GM18907 (cell line): ENCODE results near the gene SMARCC1.

Experiments
- ATAC-seq: cut with Tn5 transposase; IDR thresholded peaks from one replicate; pipeline ENCODE4 v1.9.1; 2021; ENCODE audit warnings: mild to moderate bottlenecking, moderate library complexity; ENCODE audit not compliant: unreplicated experiment

The SMARCC1 gene

GRCh38 chr3:47705391-47705790, 76.3 kb downstream of the SMARCC1 start:
- no peak for ATAC-seq

GRCh38 chr3:47704237-47704612, 77.5 kb downstream of the SMARCC1 start:
- no peak for ATAC-seq

GRCh38 chr3:47701388-47701787, 80.3 kb downstream of the SMARCC1 start:
- ATAC-seq, result no peak

DNA sequence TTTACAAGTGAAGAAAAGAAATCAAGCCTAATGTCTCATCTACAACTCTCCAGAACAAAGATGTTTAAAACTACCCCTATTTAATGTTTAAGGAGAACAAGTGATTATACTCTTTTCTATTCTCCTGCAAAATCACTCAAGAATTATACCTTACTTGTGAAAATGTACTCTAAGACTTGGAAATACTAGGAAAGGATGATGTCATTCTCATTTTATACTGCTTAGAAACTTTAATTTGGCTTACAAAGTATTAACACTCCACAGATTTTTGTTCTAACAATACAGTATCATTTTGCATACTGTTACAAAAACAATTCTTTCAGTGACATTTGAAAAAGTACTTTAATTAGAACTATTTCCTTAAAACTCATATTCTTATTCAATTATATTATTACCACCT, 89.5 kb downstream of the SMARCC1 start:
- no peak for ATAC-seq

DNA sequence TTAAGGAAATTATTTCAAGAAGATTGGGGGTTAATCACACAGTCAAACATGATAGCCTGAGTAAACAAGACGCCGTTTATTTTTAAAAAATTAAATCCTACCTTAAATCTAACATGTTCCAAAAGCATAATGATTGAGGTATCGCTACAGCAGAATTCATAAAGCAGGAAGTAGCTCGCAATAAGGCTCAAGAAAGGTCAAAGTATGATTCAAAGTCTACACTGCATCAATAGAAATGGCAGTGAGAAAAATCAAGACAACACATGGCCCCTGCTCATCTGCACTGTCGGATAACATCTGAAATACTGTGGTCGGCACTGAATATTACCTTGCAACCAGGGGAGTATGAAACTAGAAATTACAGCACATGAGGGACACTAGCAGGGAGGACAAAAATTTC, 93.2 kb downstream of the SMARCC1 start:
- ATAC-seq, result no peak

DNA sequence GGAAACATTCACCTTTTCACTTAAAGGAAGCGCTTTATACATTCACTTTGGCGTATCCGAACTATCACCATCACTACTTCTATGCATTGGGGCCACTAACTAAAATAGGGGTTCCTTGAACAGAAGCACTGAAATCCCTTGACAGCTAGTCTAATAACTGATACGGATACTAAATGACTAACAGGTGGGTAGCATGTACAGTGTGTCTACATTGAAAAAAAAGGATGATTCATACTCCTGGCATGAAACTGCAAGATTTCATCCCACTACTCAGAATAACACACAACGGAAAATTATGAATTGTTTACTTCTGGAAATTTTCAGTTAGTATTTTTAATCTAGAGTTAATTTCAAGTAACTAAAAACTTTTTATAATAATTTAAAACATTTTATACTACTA, 96.7 kb downstream of the SMARCC1 start:
- no peak for ATAC-seq

DNA sequence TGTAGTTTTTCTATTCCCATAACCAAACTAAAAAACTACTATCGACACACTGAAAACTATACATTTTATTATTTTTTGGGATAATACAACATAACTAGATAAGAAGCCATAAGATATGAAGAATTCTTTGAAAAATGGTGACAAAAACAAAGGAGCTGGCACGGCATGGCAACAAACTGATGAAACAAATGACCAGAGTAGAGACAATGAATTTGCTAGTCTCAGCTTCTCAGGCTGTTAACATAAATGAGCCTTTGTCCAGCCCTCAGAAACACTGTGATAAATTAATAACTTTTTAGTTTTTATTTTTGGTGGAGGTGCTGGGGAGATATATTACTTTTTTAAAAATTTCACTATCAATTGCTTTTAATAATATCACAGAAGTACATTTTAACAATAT, 100.7 kb downstream of the SMARCC1 start:
- ATAC-seq, result no peak

DNA sequence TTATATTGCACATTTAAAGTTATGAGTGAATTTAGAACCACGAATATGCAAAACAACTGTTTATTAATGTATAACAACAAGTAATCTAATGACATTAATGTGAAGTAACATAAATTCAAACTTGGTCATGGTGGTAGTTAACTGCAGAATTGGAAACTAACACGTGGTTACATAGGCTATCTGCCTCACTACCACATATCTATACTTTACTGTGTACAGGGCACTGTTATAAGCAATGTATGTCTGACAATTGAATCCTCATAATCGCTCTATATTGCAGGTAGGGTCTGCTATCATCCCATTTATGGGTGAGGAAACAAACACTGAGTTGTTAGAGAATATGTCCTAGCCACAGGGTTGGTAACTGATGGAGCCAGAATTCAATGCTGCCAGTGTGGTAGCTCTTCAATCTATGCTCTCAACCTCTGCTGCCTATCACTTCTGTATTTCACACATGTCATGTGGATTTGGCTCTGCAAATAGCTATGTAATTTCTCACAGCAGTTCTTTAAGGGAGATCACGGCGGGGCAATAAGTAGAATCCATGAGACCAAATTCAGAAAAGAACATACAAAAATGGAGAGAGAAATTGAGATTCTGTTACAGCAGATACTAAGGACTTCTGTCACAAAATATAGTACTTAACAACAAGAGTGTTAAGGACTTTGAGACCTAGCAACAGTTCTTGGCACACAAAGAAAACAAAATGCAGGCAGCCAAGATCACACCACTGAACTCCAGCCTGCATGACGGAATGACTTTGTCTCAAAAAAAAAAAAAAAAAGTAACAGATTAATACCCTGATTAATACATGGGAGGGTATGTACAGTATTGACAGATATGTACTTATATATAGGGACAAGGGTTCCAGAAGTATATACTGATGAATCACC, 103.0 kb downstream of the SMARCC1 start:
- ATAC-seq, result no peak

- ATAC-seq, result no peak
Measured at GRCh38 chr3:47669026-47669749, 112.5 kb downstream of the SMARCC1 start.

DNA sequence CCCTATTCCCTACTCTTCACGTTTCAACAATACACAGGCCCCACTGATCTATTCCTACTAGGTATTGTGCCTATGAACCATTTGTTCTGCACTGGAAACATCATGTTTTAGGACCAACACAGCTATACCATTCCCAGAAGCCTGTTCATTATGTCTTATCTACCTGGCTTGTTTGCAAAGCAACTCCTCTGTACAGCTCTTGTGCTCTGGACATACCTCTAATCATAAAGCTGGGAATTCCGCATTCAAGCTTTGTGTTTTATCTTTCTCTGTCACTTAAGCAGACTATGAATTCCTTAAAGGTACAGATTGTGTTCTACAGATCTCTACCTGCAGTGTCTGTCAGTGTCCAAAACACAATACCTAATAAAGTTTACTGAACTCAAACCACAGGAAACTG, 115.6 kb downstream of the SMARCC1 start:
- ATAC-seq, result no peak

- no peak for ATAC-seq
Measured at GRCh38 chr3:47664519-47664918, 117.2 kb downstream of the SMARCC1 start.

- no peak for ATAC-seq
Measured at GRCh38 chr3:47663630-47664240, 118.0 kb downstream of the SMARCC1 start.

GRCh38 chr3:47661121-47661752, 120.5 kb downstream of the SMARCC1 start:
- no peak for ATAC-seq

GRCh38 chr3:47658444-47658843, 123.2 kb downstream of the SMARCC1 start:
- no peak for ATAC-seq

DNA sequence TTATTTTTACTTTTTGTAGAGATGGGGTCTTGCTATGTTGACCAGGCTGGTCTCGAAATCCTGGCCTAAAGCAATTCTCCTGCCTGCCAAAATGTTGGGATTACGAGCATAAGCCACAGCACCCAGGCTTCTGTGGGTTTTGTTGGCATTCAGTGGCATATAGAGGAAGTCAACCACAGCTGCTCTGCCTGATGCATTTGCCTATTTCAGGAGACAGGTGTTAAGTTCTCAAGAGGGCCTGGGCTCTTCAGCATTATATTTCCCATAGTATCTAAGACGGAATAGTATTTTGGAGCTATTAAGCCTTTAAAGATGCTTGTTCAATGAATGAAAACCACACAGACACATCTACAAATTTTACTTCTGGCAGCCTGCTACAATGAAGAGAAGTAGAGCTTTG, 129.6 kb downstream of the SMARCC1 start:
- ATAC-seq, result no peak

- no peak for ATAC-seq
Measured at GRCh38 chr3:47650294-47650693, 131.4 kb downstream of the SMARCC1 start.

DNA sequence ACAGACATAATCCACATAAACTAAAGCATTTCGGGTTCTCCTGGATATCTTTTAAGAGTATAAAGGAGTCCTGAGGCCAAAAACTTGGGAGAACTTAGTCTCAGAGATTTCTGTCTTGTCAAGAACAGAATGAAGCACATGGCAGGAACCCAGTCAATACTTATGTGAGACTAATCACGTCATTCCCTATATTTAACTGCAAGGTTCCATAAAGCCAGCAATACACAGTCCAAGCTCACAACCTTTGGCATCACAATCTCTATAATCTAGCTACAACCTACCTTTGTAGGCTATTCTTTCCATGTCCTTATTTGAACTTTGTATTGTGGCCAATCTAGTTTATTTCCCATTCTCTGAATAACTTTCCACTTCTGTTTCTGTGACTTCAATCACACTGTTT, 134.1 kb downstream of the SMARCC1 start:
- no peak for ATAC-seq

- no peak for ATAC-seq
Measured at GRCh38 chr3:47646362-47646761, 135.3 kb downstream of the SMARCC1 start.

GRCh38 chr3:47645551-47645950, 136.1 kb downstream of the SMARCC1 start:
- no peak for ATAC-seq

GRCh38 chr3:47643092-47643491, 138.6 kb downstream of the SMARCC1 start:
- ATAC-seq, result no peak

DNA sequence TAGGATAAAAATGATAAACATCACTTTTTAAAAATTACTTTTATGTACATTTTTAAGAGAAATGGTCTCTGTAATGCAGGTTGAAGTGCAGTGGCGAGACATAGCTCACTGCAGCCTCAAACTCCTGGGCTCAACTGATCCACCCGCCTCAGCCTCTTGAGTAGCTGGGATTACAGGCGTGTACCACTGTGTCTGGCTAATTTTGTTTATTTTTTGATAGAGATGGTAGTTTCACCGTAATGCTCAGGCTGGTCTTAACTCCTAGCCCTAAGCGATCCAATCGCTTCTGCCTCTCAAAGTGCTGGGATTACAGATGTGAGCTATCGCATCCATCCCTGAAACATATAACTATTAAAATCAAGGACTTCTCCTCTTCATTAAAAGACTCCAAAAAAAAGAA, 140.0 kb downstream of the SMARCC1 start:
- no peak for ATAC-seq
